ENCODE data around the gene TUT7.
"Not testable (repeated sequence)": the region's sequence is repeated elsewhere in the genome, so short reads cannot be mapped to it uniquely, and the experiment has no call there.

The TUT7 gene

GRCh38 chr9:86350006-86350760 lies 4.0 kb downstream of the TUT7 start:
- no peak for DNase-seq

DNA sequence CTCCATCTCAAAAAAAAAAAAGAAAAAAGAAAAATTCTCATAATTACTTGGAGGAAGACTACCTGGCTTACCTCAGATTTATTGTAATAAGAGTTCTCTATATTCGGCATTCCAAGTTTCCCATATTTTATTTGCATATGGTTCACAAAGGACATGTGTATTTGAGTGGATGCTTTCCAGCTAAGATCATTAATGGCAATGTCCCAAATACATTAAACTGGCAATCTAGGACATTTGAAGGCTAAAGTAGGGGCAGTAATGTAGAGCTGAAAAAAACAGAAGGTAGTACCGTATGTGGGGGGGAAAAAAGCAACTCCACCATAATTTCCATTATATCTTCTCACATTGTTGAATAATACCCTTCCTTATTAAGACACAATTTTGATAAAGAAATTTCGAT lies 4.9 kb downstream of the TUT7 start:
- no peak for DNase-seq

GRCh38 chr9:86347991-86348390 lies 6.2 kb downstream of the TUT7 start:
- DNase-seq, result no peak

- no peak for DNase-seq
Measured at GRCh38 chr9:86344818-86345217, 9.4 kb downstream of the TUT7 start.

- no peak for DNase-seq
Measured at GRCh38 chr9:86342269-86342668, 11.9 kb downstream of the TUT7 start.

- DNase-seq, result no peak
Measured at GRCh38 chr9:86341007-86341491, 13.2 kb downstream of the TUT7 start.

DNA sequence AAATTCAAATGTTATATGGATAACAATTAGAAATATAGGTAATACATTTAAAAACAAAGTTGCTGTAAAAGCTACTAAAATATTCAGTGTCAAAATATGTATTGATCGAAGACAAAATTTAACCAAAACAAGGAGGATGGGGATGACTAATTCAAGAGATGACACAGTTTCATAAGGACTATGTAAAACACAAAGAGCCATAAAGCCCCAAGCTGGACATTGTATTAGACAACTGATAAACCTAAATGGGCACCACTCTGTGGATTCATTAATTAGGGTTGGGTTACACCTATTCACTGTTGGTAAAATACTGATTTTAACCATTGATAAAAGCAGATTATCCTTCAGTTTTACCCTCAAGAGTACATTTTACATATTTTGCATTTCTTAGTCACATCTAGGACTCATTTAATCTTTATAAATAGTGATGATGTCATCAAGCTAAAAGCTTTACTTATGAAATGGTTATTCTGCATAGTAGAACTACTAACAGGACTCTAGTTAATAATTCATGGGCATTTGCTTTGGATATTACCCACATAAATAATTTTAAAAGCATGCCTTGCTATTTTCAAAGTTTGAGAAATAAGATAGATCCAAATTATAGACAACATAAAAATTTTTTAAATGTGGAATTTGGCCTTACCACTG lies 13.7 kb downstream of the TUT7 start:
- DNase-seq, result no peak

DNA sequence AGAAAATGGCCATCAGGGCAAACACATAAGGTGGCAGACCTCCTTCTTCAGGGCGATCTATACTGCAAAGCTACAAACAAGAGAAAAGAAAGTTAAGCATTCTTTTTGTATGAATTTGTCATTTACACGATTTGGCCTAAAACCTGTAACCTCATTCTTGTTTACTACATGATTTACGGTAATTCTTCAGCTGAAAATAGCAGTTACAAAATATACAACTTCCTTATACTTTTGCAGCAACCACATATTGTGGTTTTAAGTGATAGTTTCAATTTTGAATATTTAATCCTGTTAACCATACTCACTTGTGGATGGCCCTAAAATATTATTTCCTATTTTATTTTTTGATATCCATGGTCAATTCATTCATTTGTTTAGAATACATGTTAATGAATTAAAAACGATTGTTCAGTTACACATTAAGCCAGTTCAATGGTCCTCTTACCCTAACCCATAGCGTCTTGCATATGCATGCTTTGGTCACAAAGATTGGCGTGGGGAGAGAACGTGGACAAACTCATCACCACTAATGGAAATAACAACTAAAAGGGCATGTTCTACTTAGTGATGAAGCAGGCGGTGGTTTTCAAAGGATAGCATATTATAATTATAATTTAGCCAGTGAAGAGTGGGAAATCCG lies 16.6 kb downstream of the TUT7 start:
- DNase-seq, result no peak

GRCh38 chr9:86336058-86336457 lies 18.2 kb downstream of the TUT7 start:
- no peak for DNase-seq

DNA sequence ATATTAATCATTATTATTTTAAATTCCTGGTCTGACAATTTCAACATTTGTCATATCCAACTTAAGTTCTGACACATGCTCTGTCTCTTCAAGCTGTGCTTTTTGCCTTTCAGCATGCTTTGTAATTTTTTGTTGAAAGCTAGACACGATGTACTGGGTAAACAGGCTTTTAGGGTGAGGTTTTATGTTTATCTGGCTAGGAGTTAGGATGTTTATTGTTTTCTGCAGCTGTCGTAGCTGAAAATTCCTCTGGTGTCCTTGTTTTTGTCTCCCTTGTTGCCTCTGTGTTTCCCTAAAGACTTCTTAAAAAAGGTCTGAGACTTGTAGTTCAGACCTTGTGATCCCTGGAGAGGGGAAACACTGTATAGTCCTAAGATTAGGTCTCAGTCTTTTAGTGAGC lies 20.6 kb downstream of the TUT7 start:
- DNase-seq, result no peak

- DNase-seq, result no peak
Measured at GRCh38 chr9:86330186-86330585, 24.0 kb downstream of the TUT7 start.

DNA sequence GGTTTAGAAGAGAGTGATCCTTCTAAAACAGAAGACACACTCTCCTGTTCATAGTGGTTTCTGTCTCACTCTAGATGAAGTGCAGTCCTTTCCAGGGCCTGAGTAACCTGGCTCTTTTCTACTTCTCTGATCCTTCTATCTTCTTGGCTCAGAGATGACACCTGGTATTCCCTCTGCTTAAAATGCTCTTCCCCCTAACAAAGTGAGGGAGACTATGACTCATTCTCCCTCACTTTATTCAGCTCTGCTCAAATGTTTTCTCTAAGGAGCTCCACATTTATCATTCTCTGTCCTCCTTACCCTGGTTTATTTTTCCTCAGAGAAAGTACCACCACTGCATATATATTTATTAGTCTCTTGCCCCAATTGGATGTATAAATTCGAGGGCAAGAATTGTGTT lies 24.6 kb downstream of the TUT7 start:
- no peak for DNase-seq

- no peak for DNase-seq
Measured at GRCh38 chr9:86328156-86328555, 26.1 kb downstream of the TUT7 start.

GRCh38 chr9:86326536-86326935 lies 27.7 kb downstream of the TUT7 start:
- DNase-seq, result no peak

DNA sequence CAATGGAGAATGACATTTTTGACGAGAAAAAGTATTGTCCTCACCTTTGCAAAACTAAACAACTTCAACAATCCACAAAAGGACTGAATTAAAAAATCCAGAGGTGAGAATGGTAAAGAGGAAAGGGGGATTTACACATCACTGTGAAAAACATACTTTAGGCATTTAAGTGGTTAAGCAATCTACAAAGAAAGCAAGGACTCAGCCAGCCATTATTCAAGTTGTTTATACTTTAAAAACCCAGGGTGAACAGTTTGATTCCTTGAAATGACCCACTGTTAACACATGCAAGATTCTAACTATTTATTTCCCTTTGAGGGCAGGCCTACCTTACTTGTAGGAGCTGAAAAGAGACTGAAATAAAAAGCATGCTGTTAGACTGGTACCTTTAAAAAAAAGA lies 29.3 kb downstream of the TUT7 start:
- DNase-seq, result no peak

- DNase-seq, result no peak
Measured at GRCh38 chr9:86324308-86324707, 29.9 kb downstream of the TUT7 start.

- no peak for DNase-seq
Measured at GRCh38 chr9:86322973-86323644, 31.1 kb downstream of the TUT7 start.

DNA sequence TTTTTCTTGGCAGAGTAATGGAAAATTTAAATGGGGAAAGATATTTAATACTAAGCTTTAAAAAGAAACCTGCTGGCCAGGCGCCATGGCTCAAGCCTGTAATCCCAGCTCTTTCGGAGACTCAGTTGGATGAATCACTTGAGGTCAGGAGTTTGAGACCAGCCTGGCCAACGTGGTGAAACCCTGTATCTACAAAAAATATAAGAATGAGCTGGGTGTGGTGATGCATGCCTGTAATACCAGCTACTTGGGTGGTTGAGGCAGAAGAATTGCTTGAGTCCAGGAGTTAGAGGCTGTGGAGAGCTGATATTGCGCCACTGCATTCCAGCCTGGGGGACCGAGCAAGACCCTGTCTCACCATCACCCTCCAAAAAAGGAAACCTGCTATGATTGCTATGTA lies 32.8 kb downstream of the TUT7 start:
- DNase-seq, result no peak

GRCh38 chr9:86318187-86318586 lies 36.0 kb downstream of the TUT7 start:
- no peak for DNase-seq

- DNase-seq, result no peak
Measured at GRCh38 chr9:86315078-86315477, 39.1 kb downstream of the TUT7 start.

DNA sequence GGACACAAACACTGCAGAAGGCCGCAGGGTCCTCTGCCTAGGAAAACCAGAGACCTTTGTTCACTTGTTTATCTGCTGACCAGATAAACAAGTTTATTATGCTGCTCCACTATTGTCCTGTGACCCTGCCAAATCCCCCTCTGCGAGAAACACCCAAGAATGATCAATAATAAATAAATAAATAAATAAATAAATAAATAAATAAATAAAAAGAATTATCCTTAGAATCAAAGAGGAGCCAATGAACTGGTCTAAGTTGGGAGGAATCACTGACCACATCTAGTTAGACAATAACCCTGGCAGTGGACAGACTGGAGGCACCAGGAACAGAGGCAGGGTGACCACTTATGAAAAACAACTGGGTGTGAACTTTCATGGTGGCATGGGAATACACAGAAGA lies 41.3 kb downstream of the TUT7 start:
- DNase-seq, result not testable (repeated sequence)

GRCh38 chr9:86308687-86309086 lies 45.5 kb downstream of the TUT7 start:
- no peak for DNase-seq

GRCh38 chr9:86304236-86304730 lies 49.9 kb downstream of the TUT7 start:
- DNase-seq, result no peak

Measured in retina (tissue), 1 donor.